Medulla oblongata (tissue), 1 donor: ENCODE results near the gene SUSD2.

Experiments
- DNase-seq: peaks from one replicate; pipeline ENCODE4 v3.0.0-alpha.2; 2015; ENCODE audit errors: extremely low spot score

The SUSD2 gene

DNA sequence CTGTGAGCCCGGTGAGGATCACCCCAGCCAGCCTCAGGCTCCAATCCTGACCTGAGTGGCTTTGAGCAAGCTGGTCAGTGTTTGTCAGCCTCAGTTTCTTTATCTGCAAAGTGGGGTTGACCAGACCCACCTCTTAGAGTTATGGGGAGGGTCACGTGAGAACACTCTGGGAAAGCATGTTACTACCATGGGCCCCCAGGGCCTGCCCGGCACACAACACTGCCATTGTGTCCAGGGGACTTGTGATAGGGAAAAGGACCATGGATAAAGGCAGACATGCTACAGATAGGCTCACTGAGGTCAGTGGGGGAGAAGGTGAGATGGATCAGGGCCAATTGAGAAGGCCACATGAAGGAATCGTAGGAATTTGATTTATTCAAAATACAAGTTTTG, 32.1 kb upstream of the SUSD2 start:
- DNase-seq: no peak

DNA sequence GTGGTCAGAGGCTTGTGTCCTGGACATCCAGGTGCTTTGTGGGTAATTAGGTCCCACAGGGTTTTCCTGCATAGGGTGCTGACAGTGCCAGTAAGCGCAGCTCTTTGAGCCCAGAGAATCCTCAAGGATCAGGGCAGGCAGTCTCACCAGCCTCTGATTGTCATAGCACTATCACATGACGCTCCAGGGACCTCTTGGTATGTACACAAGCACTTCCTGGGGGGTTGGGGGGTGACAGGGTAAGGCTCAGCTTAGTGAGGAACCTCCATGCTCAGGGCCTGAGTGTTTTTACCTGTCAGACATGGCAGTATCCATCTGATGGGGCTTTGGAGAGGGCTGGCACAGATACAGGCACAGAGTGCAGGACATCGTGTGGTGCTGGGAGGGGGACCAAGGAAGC, 27.9 kb upstream of the SUSD2 start:
- no peak for DNase-seq

DNA sequence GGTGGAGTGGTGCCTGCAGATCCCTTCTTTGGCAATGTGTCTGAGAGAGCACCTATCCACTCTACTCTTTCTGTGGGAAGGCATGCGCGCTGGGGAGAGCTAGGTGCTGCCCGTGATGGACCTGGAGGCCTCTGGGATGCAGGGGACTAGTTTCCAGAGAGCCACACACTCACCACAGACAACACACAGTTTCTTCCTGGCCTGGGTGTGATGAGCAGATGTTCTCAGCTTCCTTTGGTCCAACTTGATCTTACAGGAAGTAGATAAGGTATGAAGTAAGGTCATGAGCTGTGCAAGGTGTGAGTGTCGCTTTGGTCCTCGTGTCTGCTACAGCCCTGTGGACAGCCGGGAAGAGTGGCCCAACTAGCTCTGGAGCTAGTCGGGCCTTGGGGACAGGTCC, 27.3 kb upstream of the SUSD2 start:
- DNase-seq: no peak

DNA sequence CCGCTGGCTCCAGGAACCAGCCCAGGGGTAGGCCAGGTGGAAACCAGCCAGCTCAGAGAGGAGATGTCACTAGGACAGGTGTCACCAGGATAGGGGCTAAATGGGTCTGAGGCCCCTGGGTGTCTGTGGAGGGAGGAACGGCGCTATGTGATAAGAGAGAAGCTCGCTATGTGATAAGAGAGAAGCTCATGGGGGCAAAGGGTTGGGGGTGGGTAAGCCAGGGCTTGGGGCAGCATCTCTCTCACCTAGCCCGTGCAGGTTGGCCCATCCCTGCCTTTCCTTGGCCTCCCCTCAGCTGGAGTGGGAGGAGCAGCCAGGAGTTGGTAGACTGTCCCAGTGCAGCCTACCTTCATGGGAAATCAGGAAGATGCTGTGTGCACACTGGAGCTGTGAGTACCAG, 26.5 kb upstream of the SUSD2 start:
- DNase-seq: no peak

DNA sequence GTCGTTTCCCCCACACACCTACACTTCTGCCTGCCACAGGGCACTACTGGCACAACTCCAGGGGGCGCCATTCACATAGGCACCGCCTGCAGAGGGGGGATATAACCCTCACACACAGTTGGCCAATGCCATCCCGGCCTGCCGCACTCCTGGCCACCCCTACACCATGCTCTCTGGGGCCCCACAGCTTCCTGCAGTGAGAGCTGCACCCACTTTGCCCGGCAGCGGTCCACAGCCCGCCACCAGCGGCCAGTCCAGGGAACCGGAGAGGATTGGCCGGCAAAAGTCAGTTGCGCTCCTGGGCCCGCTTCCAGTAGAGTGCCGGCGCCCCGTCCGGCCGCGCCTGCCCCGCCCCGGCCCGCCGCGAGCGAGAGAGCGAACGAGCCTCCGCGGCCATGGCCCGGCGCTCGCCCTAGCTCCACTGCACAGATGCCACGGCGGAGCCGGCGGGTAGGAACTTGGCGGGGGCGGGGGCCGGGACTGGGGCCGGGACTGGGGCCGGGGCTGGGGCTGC, 25.6 kb upstream of the SUSD2 start:
- peak; percentile 73 for DNase-seq

DNA sequence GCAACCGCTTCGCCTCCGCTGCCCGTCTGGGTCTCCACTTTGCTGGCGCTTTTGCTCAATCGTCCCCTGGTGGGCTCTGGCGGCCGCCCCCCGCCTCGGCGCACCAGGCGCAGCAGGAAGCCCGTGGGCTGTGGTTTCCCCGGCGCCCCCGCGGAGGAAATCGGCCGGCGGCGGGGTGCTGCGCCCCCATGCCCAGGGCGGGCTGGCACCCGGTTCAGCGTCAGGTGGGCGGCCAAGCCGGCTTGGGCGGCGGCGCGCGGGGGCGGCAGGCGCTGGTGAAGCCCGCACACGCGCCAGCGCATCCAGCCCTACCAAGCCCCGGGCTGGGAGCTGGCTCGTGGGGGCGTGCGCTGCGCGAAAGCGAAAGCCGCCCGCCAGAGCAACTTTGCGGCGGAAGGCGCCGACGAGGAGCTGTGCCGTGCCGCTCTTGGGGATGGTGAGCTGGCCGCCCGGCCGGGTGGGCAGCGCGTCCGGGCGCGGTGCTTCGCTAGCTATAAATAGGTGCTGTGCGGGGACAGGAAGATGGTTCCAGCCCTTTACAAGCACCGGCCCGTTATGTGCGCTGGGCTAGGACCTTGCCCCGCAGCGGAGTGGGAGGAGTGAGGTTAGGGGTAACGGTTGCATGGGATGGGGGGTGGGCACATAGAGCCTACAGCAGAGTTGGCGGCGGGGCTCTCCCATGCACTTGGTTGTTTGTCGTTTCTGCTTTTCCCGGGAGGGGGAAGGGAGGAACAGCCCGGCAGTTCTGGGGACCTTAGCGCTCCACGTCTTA, 25.0 kb upstream of the SUSD2 start:
- no peak for DNase-seq

DNA sequence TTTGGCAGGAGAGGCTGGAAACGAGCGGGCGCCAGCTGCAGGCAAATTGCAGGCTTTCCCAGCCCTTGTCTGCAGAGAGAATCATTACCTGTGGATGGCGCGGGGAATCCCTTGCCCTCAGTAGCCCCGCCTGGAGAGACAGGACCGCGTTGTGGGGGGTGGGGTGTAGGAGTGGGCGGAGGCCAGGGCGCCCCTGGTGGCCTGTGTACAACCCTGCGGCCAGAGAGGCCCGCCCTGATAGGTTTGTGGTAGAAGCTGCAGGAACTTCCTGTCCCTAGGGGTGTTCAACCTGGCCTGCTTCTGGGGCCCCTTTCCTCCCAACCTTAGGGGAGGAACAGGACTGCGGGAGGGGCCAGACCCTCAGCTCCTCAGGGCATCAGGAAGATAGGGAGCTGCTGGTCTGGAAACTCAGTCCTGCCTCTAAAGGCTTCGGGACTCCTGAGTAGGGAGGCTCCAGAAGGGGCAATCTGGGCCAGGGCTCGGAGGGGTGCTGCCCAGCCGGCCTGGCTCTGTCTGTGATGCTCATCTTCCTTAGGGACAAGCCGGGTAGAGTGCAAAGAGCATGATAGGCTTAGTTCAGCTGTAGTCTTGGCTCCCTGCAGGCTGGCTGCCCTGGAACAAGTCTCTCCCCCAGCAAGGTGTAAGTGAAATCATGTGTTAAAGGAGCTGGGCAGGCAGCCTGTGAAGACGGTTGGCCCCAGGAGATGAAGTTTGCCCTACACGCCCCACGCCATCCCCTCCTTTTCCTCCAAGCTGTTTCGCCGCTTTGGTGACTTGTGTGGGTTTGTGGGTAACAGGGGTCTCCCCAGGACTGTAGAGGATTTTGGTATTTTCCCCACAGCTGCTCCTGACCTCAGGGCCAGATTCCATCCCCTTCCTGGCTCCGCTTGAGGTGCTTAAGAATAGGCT, 24.1 kb upstream of the SUSD2 start:
- peak; percentile 77 for DNase-seq

DNA sequence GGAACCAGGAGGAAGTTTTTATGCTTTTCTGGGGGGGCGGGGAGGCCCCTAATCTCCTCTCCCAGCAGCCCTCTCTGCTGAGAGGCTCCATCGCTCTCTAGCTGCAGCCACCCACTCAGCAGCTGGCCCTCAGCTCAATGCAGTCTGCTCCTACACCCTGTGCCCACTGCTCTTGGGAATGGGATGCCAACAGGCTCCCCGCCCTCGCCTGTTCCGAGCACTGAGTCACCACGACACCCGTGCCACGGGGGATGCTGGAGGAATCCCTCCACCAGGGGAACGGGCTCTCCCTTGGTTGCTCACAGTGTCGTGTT, 23.5 kb upstream of the SUSD2 start:
- DNase-seq: no peak

DNA sequence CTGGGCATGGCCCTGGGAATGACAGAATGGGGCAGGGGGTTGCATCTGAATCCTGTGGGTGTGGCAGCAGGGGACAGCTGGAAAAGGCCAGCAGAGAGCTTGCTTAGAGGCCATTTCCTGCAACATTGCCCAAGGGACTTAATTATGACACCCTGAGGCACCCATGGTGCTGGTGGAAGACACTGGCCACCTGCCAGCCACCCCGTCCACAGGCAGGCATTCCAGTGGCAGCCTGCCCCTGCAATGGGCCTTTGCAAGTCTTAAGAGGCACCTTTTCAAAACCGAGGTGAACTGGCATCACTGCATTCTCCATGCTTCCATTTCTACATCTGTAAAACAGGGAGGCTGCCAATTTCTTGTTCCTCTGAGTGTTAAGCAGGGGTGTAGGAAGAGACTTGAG, 21.6 kb upstream of the SUSD2 start:
- no peak for DNase-seq

DNA sequence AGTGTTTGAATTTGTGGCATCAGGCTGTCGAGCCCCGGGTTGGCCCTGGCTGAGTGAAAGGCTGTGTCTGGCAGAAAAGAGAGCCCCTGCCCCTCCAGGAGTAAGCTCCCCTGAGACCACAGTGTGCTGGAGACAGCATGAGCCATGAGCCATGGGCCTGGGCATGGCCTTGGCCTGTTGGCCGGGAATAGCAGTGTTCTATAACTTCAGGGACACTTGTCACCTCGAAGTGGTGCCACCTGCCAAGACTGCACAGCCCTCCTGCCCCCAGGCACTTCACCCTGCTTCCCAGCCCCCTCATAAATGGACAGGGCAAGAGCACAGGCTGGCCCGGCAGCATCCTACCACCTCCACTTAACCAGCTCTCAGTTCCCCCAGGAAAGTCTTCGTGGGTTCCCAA, 20.7 kb upstream of the SUSD2 start:
- no peak for DNase-seq

DNA sequence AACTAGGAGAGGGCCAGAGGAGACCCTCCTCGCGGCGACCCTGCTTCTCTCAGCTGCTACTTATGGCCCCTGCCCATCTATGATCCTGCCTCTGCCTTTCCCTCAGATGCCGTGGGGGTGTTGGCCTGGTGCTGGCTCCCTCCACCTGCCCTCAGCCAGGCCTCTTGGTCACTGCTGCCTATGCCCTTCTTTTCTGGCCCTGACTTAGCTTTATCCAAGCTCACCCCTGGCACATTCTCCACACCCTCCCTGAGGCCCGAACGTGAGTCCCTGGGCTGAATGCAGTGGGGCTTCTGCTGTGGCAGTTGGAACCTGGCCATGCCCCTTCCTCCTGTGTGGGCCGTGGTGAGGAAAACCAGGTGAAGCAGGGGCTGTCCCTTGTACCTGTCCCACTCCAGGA, 19.8 kb upstream of the SUSD2 start:
- DNase-seq: no peak

DNA sequence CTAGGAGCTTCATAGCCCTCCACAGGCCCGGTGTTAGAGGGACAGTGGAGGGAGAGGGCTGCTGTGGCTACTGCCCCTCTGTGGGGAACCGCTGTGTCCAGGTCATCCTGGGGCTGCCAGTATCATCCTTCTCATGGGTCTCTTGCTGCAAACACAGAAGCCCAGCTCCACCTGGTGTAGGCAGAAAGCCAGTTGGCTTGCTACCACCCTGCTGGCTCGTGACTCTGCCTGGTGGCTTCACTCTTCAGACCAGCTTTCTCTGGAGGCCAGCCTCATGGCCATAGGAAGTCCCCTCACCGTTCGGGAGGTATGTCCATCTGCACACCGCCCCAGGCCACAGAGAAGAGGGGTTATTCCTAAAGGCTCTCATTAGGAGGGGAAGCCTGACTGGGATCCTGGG, 19.4 kb upstream of the SUSD2 start:
- no peak for DNase-seq

DNA sequence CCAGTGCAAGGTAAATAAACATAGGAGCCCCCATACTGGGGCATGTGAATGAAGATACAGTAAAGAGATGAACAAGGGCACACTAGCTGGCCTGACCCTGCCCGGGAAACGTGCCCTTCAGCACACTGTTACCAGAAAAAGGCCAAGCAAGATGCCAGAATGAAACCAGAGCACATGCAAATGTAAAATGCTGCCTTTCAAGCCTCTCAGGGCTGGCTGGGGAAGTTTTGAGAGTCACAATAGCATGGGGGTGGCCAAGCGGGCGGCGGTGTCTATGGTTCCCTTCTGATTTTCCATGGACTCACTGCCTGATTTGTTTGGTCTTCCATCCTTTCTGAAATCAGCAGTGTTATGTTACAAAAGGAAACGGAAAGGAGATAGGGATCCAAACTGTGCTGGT, 18.9 kb upstream of the SUSD2 start:
- DNase-seq: no peak

DNA sequence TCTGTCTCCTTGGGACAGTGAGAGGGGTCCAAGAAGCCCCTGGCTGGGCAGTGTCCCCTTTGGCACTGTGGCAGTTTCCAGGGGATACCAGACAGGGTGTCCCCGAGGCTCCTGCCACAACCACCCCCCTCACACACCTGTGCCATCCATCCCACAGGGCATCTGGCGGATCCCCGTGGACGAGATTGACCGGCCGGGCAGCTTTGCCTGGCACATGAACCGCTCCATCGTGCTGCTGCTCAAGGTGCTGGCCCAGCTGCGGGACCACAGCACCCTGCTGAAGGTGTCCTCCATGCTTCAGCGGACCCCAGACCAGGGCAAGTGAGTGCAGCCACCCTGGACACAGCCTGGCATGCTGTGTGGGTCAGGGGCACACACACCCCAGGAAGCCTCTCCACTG, 17.0 kb upstream of the SUSD2 start:
- DNase-seq: no peak

DNA sequence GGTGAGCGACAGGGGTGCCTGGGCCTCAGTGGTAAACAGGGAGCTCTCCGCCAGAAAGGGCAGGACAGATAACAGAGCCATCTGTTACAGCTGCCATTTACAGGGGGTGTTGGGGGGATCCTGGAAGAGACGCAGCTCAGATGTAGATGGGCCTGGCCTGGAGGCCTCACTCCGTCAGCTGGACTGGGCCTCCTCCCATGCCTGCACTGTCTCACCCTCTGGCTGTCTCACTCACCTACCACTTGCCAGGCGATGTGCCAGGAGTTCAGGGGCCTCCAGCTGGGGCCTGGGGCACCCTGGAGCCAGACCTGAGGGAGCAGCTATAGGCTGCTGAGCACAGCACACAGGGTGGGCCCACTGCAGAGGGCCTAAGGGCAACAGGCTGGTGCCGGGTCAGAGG, 16.3 kb upstream of the SUSD2 start:
- DNase-seq: no peak

DNA sequence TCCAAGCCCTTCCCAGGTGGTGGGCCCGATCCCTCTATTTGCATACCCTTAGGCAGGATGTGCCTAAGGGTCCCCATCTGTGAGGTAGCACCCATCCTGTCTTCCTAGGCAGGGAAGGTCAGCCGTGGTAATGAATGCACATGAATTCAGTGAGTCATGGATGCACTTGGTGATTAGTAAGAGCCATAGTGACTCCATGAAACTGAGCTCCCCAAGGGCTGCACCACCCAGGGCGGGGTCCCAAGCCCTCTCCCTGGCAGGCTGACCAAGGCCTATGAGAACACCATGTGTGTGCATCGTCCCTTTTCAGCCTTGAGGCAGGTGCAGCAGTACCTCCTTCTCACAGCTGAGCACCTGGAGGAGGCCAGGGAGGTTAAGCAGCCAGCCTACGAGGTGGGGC, 15.6 kb upstream of the SUSD2 start:
- no peak for DNase-seq

DNA sequence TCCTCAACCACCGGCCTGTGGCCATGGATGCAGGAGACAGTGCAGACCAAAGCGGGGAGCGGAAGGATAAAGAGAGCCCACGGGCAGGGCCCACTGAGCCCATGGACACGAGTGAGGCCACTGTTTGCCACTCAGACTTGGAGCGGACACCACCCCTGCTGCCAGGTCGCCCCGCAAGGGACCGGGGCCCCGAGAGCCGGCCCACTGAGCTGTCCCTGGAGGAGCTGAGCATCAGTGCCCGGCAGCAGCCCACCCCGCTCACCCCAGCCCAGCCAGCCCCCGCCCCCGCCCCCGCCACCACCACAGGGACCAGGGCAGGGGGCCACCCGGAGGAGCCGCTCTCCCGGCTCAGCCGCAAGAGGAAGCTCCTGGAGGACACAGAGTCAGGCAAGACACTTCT, 14.5 kb upstream of the SUSD2 start:
- no peak for DNase-seq

DNA sequence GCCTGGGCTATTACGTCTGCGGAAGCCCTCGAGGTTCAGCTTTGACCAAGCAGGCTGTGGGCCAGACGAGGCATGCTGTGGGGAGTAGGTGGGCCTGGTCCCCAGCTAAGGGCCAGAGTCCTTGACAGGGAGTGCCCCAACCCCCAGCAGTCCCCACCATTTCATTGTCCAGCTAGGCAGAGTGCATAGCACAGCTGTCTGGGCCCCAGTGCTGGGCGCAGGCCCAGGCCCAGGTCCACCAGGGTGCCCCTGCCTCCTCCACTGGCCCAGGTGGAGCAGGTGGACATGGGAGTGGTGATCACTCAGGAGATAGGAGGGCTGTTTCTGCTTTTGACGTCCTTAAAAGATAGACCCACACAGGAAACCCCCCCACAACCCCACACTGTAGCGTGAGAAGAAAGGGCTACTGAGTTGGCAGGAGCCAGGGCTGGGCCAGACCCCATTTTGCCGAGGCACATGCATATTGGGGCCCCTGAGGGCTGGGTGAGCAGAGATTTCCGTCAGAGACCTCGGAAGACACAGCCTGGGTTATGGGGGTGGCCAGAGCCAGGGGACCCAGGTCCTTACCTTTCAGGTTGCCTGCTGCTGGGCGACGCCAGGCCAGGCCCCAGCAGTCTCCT, 11.7 kb upstream of the SUSD2 start:
- no peak for DNase-seq

DNA sequence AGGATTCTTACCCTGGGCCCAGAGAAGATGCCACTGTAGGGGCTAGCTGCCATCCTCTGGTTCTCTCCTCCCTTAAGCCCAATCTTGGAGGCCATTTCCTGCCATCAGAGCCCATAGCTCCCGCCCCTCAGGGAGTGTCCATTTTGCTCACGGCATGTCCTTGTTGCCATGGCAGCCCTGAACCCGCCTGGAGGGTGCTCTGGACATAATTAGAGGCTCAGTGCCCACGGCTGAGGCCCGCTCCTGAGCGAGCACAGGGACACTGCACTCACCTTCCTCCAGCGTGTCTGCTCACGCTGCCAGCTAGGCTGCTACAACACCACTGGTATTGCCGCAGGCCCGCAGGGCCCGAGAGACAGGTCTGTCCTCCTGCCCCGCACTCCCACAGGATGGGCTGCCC, 11.1 kb upstream of the SUSD2 start:
- DNase-seq: no peak

DNA sequence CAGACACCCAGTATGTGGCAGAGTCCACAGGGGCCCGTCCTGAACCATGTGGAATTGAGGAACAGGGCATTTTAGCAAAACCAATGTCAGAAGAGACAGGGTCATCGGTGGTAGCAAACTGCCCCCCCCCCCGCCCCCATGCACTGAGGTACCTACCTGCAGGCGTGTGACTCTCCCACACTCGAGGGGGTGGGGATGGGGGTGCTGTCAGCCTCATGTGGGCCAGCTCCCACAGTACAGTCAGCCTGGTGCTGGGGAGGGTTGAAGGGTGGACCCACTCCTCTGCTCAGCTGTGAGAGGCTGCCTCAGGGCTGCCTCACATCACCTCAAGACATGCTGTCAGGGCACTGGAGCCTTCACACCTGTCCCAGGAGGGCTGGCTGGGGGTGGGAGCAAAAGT, 10.7 kb upstream of the SUSD2 start:
- DNase-seq: no peak

DNA sequence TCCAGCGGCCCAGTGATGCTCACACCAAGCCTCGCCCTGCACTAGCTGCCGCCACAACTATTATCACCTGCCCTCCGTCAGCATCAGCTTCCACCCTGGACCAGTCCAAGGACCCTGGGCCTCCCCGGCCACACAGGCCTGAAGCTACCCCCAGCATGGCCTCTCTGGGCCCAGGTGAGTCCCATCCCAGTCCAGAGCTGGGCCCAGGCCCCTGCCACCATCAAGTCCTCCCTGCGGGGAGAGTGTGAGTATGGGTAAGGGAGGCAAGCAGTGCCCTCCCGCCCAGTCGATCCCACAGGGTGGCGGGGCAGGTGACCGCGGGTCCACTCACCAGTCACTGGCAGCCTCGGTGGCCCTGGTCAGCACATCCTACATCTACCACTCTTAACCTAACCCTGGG, 9.5 kb upstream of the SUSD2 start:
- no peak for DNase-seq

DNA sequence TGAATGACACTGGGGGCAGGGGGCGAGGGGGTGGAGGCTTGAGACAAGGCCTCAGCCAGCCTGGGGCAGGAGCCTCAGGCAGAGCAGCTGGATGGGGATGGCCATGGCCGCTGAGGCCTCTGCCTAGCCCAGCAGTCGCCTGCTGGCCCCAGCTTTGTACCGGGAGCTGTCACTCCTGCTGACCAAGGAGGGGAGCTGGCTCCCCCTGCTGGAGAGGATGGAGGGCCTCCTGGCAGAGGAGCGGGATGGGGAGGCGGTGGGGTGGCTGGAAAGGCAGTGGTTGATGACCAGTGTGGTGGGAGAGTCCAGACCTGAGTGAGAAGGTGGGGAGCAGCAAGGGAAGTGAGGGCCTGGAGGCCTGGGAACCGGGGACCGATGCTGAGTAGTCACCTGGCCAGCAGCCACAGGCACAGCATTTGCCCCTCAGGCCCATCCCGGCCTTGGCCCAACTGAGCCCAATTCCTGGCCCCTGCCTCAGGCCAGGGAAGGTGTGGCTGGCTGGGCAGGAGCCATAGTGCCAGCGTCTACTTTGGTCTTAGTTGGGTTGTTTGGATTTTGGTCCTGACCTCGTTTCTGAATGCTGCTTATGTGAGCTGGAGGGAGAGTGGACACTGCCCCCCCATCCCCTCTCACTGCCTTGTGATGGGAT, 6.0 kb upstream of the SUSD2 start:
- peak; percentile 80 for DNase-seq
